COR-L47 (cell line): ENCODE measurements around the gene RABAC1.
"Not testable (repeated sequence)": the region's sequence is repeated elsewhere in the genome, so short reads cannot be mapped to it uniquely, and the experiment has no call there.

Source experiments
- DNase-seq: peaks from one replicate; lab custom pipeline; 2025; lab: John Stamatoyannopoulos, UW

RABAC1 gene

GRCh38 chr19:41945135-41945766 lies 13.9 kb downstream of the RABAC1 start:
- DNase-seq = no peak

- DNase-seq = no peak
These were observed 14.8 kb downstream of the RABAC1 start for GRCh38 chr19:41944336-41944735.

- no peak for DNase-seq
These were observed 17.5 kb downstream of the RABAC1 start for GRCh38 chr19:41941410-41942202.

- no peak for DNase-seq
These were observed 18.3 kb downstream of the RABAC1 start for GRCh38 chr19:41940731-41941409.

GRCh38 chr19:41939861-41940730 lies 19.0 kb downstream of the RABAC1 start:
- DNase-seq = peak; percentile 54

GRCh38 chr19:41939209-41939608 lies 19.9 kb downstream of the RABAC1 start:
- DNase-seq = not testable (repeated sequence)

GRCh38 chr19:41937525-41938468 lies 21.3 kb downstream of the RABAC1 start:
- DNase-seq = no peak

- DNase-seq = no peak
These were observed 22.2 kb downstream of the RABAC1 start for GRCh38 chr19:41936961-41937360.

GRCh38 chr19:41936416-41936850 lies 22.7 kb downstream of the RABAC1 start:
- DNase-seq = no peak

GRCh38 chr19:41935760-41936415 lies 23.2 kb downstream of the RABAC1 start:
- DNase-seq = no peak

GRCh38 chr19:41934849-41935374 lies 24.2 kb downstream of the RABAC1 start:
- peak; percentile 71 for DNase-seq

GRCh38 chr19:41933693-41934426 lies 25.3 kb downstream of the RABAC1 start:
- no peak for DNase-seq

GRCh38 chr19:41932720-41933332 lies 26.3 kb downstream of the RABAC1 start:
- DNase-seq = no peak

GRCh38 chr19:41932259-41932719 lies 26.8 kb downstream of the RABAC1 start:
- no peak for DNase-seq

- peak; percentile 76 for DNase-seq
These were observed 28.1 kb downstream of the RABAC1 start for GRCh38 chr19:41930926-41931592.

- no peak for DNase-seq
These were observed 28.8 kb downstream of the RABAC1 start for GRCh38 chr19:41930322-41930722.

- no peak for DNase-seq
These were observed 29.5 kb downstream of the RABAC1 start for GRCh38 chr19:41929536-41930071.
